Trophoblast cell (in vitro differentiated cells and primary cell): ENCODE data around the gene TMPRSS11E.
"Not testable (repeated sequence)": the region's sequence is repeated elsewhere in the genome, so short reads cannot be mapped to it uniquely, and the experiment has no call there.

Source experiments
- DNase-seq, 2 donors: peaks; one replicate each; pipeline ENCODE4 v3.0.0-alpha.2; 2016
- H2AFZ ChIP-seq: 2 replicates; pipeline ENCODE4 v1.6.1; 2013; ENCODE audit warnings: low read length, moderate library complexity, mild to moderate bottlenecking; ENCODE audit not compliant: insufficient read depth, poor library complexity
- H2AK5ac ChIP-seq: 2 replicates; pipeline ENCODE4 v1.6.1; 2013; ENCODE audit warnings: mild to moderate bottlenecking, low read length
- H2BK120ac ChIP-seq: 2 replicates; pipeline ENCODE4 v1.6.1; 2013; ENCODE audit warnings: low read length, mild to moderate bottlenecking, moderate library complexity; ENCODE audit not compliant: insufficient read depth, poor library complexity
- H2BK12ac ChIP-seq: 2 replicates; pipeline ENCODE4 v1.6.1; 2013; ENCODE audit warnings: mild to moderate bottlenecking, low read length, moderate library complexity
- H2BK5ac ChIP-seq: 2 replicates; pipeline ENCODE4 v1.6.1; 2013; ENCODE audit warnings: low read length, low read depth, moderate library complexity, mild to moderate bottlenecking; ENCODE audit not compliant: poor library complexity
- H3K14ac ChIP-seq: 2 replicates; pipeline ENCODE4 v1.6.1; 2013; ENCODE audit warnings: mild to moderate bottlenecking, low read length
- H3K18ac ChIP-seq: 2 replicates; pipeline ENCODE4 v1.6.1; 2013; ENCODE audit warnings: mild to moderate bottlenecking, low read length
- H3K23ac ChIP-seq: 2 replicates; pipeline ENCODE4 v1.6.1; 2013; ENCODE audit warnings: low read length
- H3K27ac ChIP-seq: 2 replicates; pipeline ENCODE4 v1.5.1; 2013; ENCODE audit warnings: low read depth, mild to moderate bottlenecking, inconsistent platforms, low read length, moderate library complexity
- H3K27me3 ChIP-seq: 2 replicates; pipeline ENCODE4 v1.6.1; 2013; ENCODE audit warnings: inconsistent platforms, mild to moderate bottlenecking, low read length, moderate library complexity; ENCODE audit not compliant: insufficient read depth
- H3K36me3 ChIP-seq, 2 experiments: 1 replicate in 1 of 2; 2 replicates in 1 of 2; pipeline ENCODE4 v1.6.1; 2013; ENCODE audit warnings: low read length in 2 of 2, mild to moderate bottlenecking in 2 of 2, moderate library complexity in 1 of 2; ENCODE audit not compliant: insufficient read depth in 2 of 2, control insufficient read depth in 1 of 2
- H3K4ac ChIP-seq: 2 replicates; pipeline ENCODE4 v1.6.1; 2013; ENCODE audit warnings: low read depth, mild to moderate bottlenecking, low read length, moderate library complexity
- H3K4me1 ChIP-seq, 2 experiments: 1 replicate in 1 of 2; 2 replicates in 1 of 2; pipeline ENCODE4 v1.6.1; 2013; ENCODE audit warnings: low read length in 2 of 2, mild to moderate bottlenecking in 2 of 2, moderate library complexity in 1 of 2; ENCODE audit not compliant: insufficient read depth in 2 of 2, control insufficient read depth in 1 of 2
- H3K4me2 ChIP-seq: 2 replicates; pipeline ENCODE4 v1.6.1; 2013; ENCODE audit warnings: inconsistent platforms, mild to moderate bottlenecking, low read length, moderate library complexity
- H3K4me3 ChIP-seq: 2 replicates; pipeline ENCODE4 v1.5.1; 2013; ENCODE audit warnings: mild to moderate bottlenecking, low read depth, low read length, inconsistent platforms
- H3K79me1 ChIP-seq: one replicate; pipeline ENCODE4 v1.6.1; 2013; ENCODE audit warnings: low read length
- H3K79me2 ChIP-seq: 2 replicates; pipeline ENCODE4 v1.6.1; 2013; ENCODE audit warnings: low read length, mild to moderate bottlenecking; ENCODE audit not compliant: control insufficient read depth, insufficient read depth, poor library complexity
- H3K9ac ChIP-seq: 2 replicates; pipeline ENCODE4 v1.6.1; 2013; ENCODE audit warnings: mild to moderate bottlenecking, low read length
- H3K9me3 ChIP-seq: 2 replicates; pipeline ENCODE4 v1.6.1; 2013; ENCODE audit warnings: low read depth, mild to moderate bottlenecking, control low read depth, inconsistent platforms, low read length; ENCODE audit not compliant: insufficient read depth
- H4K12ac ChIP-seq: 2 replicates; pipeline ENCODE4 v1.6.1; 2013; ENCODE audit warnings: low read depth, mild to moderate bottlenecking, low read length, moderate library complexity
- H4K8ac ChIP-seq: 2 replicates; pipeline ENCODE4 v1.6.1; 2013; ENCODE audit warnings: low read depth, mild to moderate bottlenecking, low read length, moderate library complexity
- H4K91ac ChIP-seq: one replicate; pipeline ENCODE4 v1.6.1; 2013; ENCODE audit warnings: low read depth, mild to moderate bottlenecking, low read length, moderate library complexity
- WGBS: extraction: QIAGEN DNeasy Blood & Tissue Kit; methylation state at CpG from one replicate; pipeline ENCODE4 v1.1.7; 2013; ENCODE audit warnings: missing lambda C conversion rate; ENCODE audit not compliant: insufficient read length, insufficient coverage; ENCODE audit errors: extremely low coverage; 5-methylcytosine and 5-hydroxymethylcytosine counted together

Gene TMPRSS11E

DNA sequence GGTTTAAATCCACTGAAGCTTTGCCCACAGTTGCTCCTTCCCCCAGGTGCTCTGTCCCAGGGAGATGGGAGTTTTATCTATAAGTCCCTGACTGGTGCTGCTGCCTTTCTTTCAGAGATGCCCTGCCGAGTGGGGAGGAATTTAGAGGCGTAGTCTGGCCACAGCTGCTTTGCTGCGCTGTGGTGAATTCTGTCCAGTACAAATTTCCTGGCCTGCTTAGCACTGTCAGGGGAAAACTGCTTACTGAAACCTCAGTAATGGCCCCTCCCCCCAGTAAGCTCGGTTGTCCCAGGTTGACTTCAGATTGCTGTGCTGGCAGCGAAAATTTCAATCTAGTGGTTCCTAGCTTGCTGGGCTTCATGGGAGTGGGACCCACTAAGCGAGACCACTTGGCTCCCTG lies 88.7 kb downstream of the TMPRSS11E start:
- H3K18ac ChIP-seq: no peak overlapping the region
- H4K8ac ChIP-seq: no peak overlapping the region
- no peak overlapping the region for H2BK120ac ChIP-seq
- H3K4me1 ChIP-seq: no peaks in the 10 kb centered on the region
- H3K14ac ChIP-seq: no peak overlapping the region
- no peaks in the 10 kb centered on the region for H3K27me3 ChIP-seq
- no peak overlapping the region for H2BK12ac ChIP-seq
- H2AFZ ChIP-seq: no peak overlapping the region
- no peak overlapping the region for H3K4ac ChIP-seq
- H3K23ac ChIP-seq: no peak overlapping the region
- no peaks in the 10 kb centered on the region for H3K36me3 ChIP-seq
- no peak overlapping the region for H2BK5ac ChIP-seq
- no peak overlapping the region for H3K9ac ChIP-seq
- H2AK5ac ChIP-seq: no peak overlapping the region
- DNase-seq: no peak
- no peak overlapping the region for H4K91ac ChIP-seq
- WGBS: no CpG with 5 or more reads among the region's 6 CpGs
- no peaks in the 10 kb centered on the region for H3K9me3 ChIP-seq
- no peak overlapping the region for H4K12ac ChIP-seq
- no peaks in the 10 kb centered on the region for H3K79me1 ChIP-seq
- H3K4me3 ChIP-seq: no peak overlapping the region
- H3K4me2 ChIP-seq: no peak overlapping the region
- no peaks in the 10 kb centered on the region for H3K79me2 ChIP-seq
- no peak overlapping the region for H3K27ac ChIP-seq

DNA sequence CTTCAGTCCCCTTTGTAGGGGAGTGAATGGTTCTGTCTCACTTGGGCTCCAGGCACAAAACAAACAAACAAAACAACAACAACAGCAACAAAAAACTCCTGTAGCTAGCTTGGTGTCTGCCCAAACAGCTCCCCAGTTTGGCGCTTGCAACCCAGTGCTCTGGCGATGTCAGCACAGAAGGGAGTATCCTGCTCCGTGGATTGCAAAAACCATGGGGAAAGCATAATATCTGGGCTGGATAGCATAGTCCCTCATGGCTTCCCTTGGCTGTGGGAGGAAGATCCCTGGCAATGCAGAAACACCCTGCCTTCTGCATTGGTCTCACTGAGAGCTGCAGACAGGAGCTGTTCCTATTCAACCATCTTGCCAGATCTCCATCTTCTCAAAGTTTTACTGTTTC lies 89.1 kb downstream of the TMPRSS11E start:
- WGBS: no CpG with 5 or more reads among the region's 3 CpGs
- DNase-seq: no peak
- Histone ChIP-seq H3K18ac (no peak overlapping the region), H2BK120ac (no peak overlapping the region), H2AFZ (no peak overlapping the region), H2AK5ac (no peak overlapping the region), H4K12ac (no peak overlapping the region), H2BK12ac (no peak overlapping the region), H3K14ac (no peak overlapping the region), H3K36me3 (no peaks in the 10 kb centered on the region), H3K4me3 (no peak overlapping the region), H3K79me2 (no peaks in the 10 kb centered on the region), H3K9me3 (no peaks in the 10 kb centered on the region), H3K23ac (no peak overlapping the region), H3K4me1 (no peaks in the 10 kb centered on the region), H3K27ac (no peak overlapping the region), H3K4me2 (no peak overlapping the region), H3K9ac (no peak overlapping the region), H3K4ac (no peak overlapping the region), H4K91ac (no peak overlapping the region), H3K27me3 (no peaks in the 10 kb centered on the region), H4K8ac (no peak overlapping the region), H2BK5ac (no peak overlapping the region), H3K79me1 (no peaks in the 10 kb centered on the region)

DNA sequence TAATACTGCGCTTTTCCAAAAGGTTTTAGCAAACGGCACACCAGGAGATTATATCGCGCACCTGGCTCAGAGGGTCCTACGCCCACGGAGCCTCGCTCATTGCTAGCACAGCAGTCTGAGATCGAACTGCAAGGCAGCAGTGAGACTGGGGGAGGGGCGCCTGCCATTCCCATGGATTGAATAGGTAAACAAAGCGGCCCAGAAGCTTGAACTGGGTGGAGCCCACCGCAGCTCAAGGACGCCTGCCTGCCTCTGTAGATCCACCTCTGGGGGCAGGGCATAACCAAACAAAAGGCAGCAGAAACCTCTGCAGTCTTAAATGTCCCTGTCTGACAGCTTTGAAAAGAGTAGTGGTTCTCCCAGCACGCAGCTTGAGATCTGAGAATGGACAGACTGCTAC lies 95.5 kb downstream of the TMPRSS11E start:
- H4K8ac ChIP-seq, H3K4ac ChIP-seq, H3K36me3 ChIP-seq, H2BK5ac ChIP-seq, DNase-seq, H3K23ac ChIP-seq, H2AK5ac ChIP-seq, H2BK12ac ChIP-seq, H4K12ac ChIP-seq, H3K18ac ChIP-seq, H3K79me2 ChIP-seq, H3K9ac ChIP-seq, H2BK120ac ChIP-seq, H3K4me3 ChIP-seq, H3K14ac ChIP-seq, H3K4me2 ChIP-seq, H4K91ac ChIP-seq, H3K79me1 ChIP-seq, H2AFZ ChIP-seq, H3K9me3 ChIP-seq, H3K27ac ChIP-seq, H3K27me3 ChIP-seq, H3K4me1 ChIP-seq: not testable (repeated sequence)
- no CpG with 5 or more reads among the region's 13 CpGs for WGBS
